NCI-H1436 (cell line): ENCODE data around the gene SYDE1.

Experiments used
- DNase-seq: peaks from one replicate; lab custom pipeline; 2025; lab: John Stamatoyannopoulos, UW

Gene SYDE1

DNA sequence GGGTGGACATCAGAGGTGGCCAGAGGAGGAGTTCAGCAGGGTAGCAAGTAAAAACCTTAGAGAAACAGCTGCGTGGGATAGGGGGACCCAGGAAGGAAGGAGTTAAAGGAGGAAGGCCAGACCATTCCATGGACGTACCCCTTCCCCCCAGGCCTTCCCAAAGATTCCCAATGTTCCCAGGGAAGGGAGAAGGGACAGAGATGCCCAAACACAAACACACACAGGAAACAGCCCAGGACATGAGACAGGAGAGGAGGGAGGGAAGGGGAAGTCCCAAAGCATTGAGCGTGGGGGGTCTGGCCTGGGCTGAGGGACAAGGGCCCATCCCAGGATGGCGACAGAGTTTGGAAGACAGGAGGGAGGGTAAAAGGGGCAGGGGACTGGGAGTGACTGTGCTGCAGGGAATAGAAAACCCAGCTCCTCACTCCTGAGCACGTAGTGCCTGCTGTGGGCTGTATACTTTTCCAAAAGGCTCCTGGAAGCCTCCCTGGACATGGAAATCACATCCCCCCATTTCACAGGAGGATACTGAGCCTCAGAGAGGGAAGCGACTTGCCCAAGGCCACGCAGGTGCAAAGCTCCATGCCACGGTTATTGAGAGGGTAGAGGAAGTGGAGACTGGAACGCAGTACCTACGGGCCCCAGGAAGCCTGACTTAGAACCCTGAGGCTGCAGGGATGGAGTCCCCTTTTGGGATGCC lies 1.1 kb downstream of the SYDE1 start:
- DNase-seq, result no peak

DNA sequence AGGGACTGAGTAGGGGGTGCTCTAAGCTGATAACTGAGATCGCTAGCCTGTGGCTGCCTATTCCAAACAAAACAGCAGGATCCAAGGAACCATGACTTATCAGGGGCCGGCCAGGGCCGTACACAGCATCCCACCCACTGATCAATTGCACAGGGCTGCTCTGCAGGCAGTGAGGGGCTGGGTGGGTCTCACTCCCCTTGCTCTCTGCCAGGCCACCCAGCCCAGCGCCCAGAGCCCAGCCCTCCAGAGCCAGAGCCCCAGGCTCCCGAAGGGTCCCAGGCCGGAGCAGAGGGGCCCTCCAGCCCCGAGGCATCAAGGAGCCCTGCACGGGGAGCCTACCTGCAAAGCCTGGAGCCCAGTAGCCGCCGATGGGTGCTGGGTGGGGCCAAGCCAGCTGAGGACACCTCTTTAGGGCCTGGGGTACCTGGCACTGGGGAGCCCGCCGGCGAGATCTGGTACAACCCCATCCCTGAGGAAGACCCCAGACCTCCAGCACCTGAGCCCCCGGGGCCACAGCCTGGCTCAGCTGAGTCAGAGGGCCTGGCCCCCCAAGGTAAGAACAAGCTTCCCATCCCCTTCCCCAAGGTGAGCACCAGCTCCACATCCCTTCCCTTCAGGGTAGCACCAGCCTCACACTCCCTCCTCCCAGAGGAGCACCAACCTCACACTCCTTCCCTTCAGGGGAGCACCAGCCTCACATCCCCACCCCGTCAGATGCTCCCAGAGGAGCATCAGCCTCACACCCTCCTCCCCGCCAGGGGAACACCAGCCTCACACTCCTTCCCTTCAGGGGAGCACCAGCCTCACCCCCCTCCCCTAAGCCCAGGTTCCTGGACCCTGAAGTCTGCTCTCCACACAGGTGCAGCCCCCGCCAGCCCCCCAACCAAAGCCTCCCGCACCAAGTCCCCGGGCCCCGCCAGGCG lies 1.9 kb downstream of the SYDE1 start:
- no peak for DNase-seq

DNA sequence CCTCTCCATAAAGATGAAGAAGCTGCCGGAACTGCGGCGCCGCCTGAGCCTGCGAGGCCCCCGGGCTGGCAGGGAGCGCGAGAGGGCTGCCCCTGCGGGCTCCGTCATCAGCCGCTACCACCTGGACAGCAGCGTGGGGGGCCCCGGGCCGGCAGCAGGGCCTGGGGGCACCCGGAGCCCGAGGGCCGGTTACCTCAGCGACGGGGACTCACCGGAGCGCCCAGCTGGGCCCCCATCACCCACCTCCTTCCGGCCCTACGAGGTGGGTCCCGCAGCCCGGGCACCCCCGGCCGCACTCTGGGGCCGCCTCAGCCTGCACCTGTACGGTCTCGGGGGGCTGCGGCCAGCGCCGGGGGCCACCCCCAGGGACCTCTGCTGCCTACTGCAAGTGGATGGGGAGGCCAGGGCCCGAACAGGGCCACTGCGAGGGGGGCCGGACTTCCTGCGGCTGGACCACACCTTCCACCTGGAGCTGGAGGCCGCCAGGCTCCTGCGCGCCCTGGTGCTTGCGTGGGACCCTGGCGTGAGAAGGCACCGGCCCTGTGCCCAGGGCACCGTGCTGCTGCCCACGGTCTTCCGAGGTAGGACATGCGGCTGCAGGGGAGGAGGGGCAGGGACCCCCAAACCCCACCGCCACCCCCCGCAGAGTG lies 2.7 kb downstream of the SYDE1 start:
- DNase-seq, result no peak

DNA sequence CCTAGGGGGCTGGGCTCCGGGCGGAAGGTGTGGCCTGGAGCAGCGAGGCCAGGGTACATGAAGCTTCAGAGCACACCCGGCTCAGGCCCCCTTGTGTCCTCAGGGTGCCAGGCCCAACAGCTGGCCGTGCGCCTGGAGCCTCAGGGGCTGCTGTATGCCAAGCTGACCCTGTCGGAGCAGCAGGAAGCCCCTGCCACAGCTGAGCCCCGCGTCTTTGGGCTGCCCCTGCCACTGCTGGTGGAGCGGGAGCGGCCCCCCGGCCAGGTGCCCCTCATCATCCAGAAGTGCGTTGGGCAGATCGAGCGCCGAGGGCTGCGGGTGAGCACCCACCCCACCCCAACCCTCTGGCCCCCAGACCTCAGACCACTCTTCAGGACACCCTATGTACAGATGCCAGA lies 3.2 kb downstream of the SYDE1 start:
- DNase-seq, result no peak

DNA sequence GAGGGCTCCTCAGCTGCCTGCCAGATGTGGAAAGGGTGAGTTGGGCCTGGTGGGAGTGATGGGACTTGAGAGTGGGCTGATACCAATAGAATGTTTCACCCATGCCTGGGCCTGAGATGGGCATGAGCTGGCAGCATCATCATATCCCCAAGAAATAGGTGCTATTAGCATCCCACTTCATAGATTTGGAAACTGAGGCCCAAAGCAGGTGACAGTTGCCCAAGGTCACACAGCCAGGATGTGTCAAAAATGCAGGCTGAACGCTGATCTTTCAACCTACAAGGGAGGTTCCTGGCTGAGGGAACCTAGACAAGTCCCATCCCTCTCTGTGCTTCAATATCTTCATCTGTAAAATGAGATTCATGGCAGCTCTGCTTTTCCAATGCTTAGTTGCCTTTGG lies 4.6 kb downstream of the SYDE1 start:
- DNase-seq, result no peak

DNA sequence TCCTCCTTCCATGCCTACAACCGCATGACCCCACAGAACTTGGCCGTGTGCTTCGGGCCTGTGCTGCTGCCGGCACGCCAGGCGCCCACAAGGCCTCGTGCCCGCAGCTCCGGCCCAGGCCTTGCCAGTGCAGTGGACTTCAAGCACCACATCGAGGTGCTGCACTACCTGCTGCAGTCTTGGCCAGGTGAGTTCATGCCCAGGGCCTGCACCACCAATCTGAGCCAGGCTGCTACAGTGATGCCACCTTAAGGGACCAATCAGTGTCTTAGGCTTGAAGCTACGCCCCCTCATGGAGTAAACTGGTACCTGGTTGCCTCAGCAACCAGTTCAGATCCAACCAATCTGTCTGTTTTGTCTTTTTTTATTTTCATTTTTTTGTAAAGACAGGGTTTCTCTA lies 5.2 kb downstream of the SYDE1 start:
- DNase-seq, result no peak

DNA sequence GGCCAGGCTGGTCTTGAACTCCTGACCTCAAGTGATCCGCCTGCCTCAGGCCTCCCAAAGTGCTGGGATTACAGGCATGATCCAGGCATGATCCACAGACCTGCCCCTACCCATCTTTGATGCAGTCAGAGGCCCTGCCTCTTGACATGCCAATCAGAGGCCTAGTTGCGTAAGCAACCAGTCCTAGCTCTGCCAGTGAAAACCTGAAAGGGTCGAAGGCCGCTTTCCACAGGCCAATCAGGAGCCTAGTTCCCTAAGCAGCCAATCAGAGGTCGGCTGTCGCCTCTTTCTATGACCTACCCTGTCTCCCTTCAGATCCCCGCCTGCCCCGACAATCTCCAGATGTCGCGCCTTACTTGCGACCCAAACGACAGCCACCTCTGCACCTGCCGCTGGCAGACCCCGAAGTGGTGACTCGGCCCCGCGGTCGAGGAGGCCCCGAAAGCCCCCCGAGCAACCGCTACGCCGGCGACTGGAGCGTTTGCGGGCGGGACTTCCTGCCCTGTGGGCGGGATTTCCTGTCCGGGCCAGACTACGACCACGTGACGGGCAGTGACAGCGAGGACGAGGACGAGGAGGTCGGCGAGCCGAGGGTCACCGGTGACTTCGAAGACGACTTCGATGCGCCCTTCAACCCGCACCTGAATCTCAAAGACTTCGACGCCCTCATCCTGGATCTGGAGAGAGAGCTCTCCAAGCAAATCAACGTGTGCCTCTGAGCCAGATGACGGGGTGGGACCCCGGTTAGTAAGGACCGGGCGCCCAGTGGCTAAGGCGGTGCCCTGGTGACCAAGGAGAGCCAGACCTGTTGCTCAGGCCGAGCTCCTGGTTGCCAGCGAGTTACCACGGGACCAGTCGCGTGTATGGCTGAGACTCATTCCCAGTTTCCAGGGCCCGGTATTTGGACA lies 6.3 kb downstream of the SYDE1 start:
- no peak for DNase-seq

DNA sequence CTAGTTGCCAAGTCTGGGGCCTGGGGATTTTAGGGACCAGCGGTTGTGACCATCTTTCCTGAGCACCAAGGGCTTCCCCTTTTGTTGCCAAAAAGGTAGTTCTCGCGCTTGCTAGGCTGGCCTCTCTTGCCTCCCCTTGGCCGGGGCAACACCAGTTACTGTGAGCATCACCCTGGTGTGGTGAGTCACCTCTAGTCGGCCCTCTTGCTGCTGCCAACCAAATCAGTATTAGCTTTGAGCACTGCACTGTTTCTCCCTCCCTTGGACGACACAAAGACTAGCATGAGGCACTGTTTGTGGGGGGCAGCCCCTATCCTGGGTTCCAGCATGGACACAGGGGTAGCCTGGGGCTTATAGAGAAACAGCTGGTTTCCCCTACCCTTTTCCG lies 6.9 kb downstream of the SYDE1 start:
- DNase-seq, result no peak

DNA sequence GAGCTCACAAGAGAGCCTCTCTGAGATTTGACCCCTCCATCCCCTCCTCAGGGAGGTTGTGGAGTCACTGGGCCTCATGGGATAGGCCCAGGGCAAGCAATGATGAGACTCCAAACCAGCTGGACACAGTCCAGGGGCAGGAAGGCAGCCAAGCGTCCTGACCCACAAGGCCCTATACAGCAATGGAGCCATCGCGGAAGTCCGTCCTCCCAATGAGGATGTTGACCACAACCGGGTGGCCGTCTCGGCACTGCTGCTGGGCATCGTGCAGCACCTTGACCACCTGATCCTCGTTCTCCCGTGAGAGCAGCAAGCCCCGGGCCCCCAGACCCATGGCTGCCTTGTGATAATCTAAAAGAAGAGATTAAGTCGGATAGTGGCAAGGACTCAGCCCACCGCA lies 7.9 kb downstream of the SYDE1 start:
- no peak for DNase-seq

DNA sequence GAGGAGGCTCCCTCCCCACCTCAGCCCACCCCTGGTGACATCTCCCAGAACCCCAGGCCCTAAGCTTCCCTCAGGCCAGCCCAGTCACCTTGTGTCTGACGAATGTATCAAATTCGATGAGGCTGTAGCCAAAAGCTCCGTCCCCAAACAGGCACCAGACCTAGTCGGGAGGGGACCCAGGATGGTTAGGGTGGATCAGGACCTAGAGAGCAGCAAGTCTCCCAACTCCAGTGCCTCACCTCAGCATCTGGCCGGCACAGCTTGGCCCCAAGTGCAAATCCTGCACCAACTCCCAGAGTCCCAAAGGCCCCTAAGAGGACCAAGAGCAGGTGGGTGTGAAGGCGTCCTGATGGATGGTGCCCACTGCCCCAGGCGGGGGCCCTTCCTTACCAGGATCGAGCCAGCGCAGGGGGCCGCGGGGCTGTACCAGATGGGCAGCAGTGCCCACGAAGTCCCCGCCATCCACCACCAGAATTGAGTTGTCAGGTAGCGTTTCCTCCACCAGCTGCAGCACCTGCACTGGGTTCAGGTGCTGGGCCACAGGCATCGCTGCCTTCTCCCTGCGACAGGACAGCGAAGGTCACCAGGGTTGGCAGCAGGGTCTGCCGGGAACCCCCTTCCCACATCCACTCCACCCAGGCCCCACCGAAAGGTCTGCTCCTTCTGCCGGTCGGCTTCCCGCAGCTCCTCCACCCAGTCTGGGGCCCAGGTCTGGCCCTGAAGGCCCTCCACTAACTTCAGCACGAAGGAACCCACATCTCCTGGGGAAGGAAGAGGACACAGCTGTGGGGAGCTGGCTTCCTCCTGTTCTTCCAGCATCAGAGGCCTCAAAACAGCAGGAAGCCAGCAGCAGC lies 8.8 kb downstream of the SYDE1 start:
- no peak for DNase-seq

DNA sequence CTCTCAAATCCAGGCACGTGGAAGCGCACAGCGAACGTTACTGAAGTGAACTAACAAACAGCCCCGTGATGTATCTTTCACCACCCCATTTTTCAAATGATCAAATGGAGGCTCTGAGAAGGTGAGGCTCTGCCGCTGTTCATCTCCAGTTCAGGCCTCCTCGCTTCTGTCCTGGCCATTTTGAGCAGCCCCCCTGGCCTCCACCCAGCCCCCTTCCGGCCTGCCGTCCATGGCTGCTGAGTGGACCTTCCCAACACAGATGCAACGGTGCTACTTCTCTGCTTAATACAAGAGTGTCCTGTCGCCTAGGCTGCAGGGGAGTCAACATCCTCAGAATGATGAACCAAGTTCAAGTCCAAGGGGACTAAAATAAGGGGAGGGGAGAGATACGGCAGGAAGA lies 9.7 kb downstream of the SYDE1 start:
- no peak for DNase-seq

DNA sequence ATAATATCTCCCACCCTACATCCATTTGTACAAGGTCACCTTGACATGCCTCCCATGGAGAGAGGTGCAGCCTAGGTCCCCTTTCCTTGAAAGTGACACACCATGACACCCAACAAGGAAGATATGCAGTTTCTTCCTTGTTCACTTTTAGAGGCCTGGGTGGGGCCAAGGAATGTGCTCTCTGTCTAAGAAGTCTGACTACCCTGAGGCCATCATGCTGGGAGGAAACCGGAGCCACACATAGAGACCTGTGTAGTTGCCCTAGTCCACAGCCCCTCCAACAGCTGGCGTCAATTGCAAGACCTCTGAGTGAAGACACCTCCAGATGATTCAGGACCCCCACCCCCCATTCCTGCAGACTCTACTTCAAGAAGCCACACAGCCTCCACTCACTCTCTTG lies 11.0 kb downstream of the SYDE1 start:
- DNase-seq, result no peak

DNA sequence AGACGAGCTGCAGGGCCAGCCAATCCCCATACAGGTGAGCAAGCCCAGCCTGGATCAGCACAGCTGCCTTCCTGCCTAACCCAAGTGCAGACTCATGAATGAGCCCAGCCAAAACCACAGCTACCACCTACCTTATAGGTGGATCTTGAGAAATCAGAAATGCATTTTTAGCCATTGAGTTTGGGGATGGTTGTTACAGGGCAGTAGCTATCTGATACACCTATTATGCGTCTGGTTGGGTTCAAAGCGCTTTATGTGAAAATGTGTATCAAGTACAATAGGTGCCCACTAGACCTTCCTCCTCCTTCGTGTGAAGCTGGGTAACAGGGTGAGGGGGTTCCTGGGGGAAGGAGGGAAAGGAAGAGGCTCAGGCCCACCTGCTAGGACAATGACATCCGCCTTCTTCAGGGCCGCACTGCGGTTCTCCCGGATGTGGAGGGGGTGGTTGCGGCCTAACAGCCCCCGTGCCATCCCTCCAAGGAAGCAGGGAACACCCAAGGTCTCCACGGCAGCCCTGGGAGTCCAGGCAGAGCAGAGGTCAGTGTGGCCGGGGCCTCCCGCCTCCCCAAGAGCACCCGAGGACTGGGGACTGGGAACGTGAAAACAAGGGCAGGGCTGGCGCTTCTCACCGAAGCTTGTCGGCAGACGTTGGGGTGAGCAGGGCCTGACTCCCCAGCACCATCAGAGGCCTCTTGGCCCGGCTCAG lies 11.7 kb downstream of the SYDE1 start:
- DNase-seq, result no peak

DNA sequence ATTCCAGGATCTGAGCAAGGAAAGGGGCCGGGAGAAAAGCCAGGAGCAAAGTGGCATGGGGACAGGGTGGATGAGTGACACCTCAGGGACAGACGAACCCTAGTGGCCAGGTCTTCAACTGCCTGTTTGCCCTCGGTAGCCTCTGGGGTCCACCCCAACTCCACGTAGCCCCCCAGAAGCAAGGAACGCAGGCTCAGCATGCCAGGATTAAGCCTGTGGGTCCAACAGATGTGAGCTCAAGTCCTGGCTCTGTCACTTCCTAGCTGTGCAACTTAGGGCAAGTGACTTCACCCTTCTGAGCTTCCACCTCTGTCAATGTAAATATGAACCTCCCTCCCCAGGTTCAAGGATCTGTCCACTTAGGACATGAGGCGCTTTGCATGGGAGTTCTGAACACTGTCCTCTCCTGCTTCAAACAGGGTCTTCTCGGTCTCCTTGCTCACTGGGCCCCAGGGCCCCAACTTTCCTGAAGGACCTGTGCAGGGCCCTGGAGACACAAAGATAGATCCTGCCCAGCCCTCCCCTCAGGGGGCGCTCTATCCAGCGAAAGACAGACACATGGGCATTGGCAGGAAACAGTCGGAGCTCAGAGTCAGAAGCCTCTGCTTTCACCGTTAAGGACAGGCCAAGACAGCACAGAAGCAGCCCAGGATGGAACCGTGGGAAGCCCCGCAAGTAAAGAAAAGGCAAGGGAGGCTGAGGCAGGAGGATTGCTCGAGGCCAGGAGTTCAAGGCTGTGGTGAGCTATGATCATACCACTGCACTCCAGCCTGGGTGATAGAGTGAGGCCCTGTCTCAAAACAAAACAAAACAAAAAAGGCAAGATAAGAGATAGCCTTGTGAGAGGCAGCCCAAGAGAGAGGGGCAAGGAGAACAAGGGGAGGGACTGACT lies 13.2 kb downstream of the SYDE1 start:
- DNase-seq, result no peak

DNA sequence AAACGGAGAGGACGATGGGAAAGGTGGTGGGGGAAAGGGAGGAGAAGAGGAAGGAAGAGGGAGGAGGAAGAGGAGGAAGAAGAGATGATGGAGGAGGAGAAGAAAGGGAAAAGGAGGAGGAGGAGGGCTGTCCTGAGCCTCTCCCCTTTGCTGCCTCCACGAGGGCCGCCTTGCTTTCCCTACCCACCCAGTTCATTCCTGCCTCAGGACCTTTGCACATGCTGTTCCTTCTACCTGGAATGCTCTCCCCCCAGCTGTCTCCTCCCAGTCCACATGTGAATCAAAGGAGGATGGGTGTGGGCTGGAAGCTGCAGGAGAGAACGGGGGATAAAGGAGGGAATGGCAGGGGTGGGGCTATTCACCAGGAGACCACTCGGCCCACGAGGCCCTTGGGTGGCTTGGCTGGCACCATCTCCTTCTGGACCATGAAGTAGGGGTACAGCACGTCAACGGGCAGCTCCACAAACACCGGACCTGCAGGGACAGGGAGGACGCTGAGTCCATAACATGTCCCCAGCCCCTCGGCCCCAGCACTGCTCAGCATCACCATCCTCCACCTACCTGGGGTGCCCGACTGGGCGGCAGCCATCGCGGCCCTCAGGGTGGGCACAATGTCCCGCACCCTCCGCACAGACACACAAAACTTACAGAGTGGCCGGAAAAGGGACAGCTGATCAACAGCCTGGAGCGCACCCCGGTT lies 15.3 kb downstream of the SYDE1 start:
- DNase-seq, result no peak

DNA sequence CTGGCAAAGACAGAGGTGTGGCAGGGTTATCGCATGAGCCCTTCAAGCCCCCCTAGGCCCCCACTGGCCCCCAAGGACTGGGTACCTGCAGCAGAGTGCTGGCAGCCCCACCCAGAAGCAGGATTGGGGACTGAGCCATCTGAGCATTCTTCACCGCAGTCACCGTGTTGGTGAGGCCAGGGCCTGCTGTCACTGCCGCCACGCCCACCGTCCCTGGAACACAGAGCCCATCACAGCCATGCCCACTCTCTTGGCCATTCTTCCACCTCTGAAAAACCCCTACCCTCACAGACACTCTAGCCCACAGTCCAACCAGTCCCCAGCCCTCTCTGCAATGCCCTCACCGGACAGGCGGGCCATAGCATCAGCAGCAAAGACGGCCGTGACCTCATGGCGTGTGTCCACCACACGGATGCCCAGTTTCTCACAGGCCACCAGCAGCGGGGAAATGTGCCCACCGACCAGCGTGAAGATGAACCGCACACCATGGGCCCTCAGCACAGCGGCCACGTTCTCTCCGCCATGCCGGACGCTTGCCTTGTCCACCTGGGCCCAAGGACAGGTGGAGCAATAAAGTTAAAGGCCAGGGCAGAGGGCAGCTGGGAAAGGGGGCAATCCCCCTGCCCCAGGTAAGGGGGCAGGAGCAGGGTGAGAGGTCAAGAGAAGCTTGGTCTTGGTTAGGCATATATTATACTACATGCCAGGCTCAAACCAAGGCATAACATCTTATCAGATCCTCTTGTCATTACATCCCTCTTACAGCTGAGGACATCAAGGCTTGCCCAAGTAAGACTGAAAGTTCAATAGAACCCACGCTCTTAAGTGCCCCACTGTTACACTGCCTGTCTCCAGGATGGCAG lies 16.1 kb downstream of the SYDE1 start:
- DNase-seq, result no peak

DNA sequence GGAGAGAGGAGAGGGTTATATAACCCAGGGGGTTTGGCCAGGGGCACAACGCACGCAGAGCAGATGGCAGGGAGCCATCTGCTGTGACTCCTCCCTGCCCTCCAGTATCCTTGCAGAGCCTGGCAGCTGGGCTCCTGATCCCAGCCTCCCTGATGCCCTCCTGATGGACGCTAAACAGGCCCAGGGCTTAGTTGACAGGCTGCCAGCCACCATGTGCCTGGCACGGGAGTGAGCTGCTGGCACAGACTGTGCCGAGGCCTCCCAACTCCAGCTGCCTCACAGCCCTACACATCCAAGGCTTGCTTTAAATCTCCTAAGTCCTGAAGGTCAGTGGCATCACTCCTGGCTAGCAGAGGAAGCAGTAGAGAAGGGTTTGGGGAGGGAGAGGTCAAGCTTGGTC lies 16.7 kb downstream of the SYDE1 start:
- DNase-seq, result no peak
